Renal cortical epithelial cell (primary cell): ENCODE results near the gene GNB3. TPM values are rescaled to one million over a fixed set of nuclear protein-coding genes. Genes with fewer than 3 reads are reported as not detected.
"Not testable (repeated sequence)": the region's sequence is repeated elsewhere in the genome, so short reads cannot be mapped to it uniquely, and the experiment has no call there.

Experiments
- DNase-seq: peaks from one replicate; pipeline ENCODE4 v3.0.0-alpha.2; 2011; ENCODE audit warnings: low read depth
- total RNA-seq: library from RNA; depleted of rRNA; stranded (reverse); fragments of >200 nt; gene quantifications from 2 replicates; pipeline ENCODE4 v1.2.3, GENCODE V29; 2014

GNB3 gene
- total RNA-seq, 1 donor from 2014 or later = 0.15 TPM

GRCh38 chr12:6860116-6860515 lies 19.4 kb downstream of the GNB3 start:
- no peak for DNase-seq

GRCh38 chr12:6860942-6861341 lies 20.2 kb downstream of the GNB3 start:
- no peak for DNase-seq

- DNase-seq = no peak
These were observed 20.7 kb downstream of the GNB3 start for GRCh38 chr12:6861391-6861790.

GRCh38 chr12:6863033-6863432 lies 22.3 kb downstream of the GNB3 start:
- DNase-seq = no peak

- DNase-seq = no peak
These were observed 23.0 kb downstream of the GNB3 start for GRCh38 chr12:6863586-6864321.

GRCh38 chr12:6865307-6865706 lies 24.6 kb downstream of the GNB3 start:
- not testable (repeated sequence) for DNase-seq

- DNase-seq = no peak
These were observed 25.6 kb downstream of the GNB3 start for GRCh38 chr12:6866163-6866919.

- DNase-seq = no peak
These were observed 26.2 kb downstream of the GNB3 start for GRCh38 chr12:6866920-6867412.

GRCh38 chr12:6867413-6868210 lies 26.9 kb downstream of the GNB3 start, which contains the start of gene TPI1:
Gene TPI1, plus strand, starts transcription at chr12:6867531. Its CDS starts 36 bp downstream, at chr12:6867567.
- peak; percentile 34 for DNase-seq

GRCh38 chr12:6868211-6869048 lies 27.7 kb downstream of the GNB3 start:
- DNase-seq = no peak

GRCh38 chr12:6869049-6870021 lies 28.6 kb downstream of the GNB3 start:
- DNase-seq = peak; percentile 65

- DNase-seq = not testable (repeated sequence)
These were observed 29.6 kb downstream of the GNB3 start for GRCh38 chr12:6870304-6870703.

GRCh38 chr12:6871052-6871957 lies 30.6 kb downstream of the GNB3 start:
- peak; percentile 29 for DNase-seq

- peak; percentile 39 for DNase-seq
These were observed 31.6 kb downstream of the GNB3 start for GRCh38 chr12:6872073-6873048.

GRCh38 chr12:6873094-6874014 lies 32.6 kb downstream of the GNB3 start, which contains the start of gene SPSB2:
Gene SPSB2, minus strand, starts transcription at chr12:6873303. Its CDS starts 402 bp downstream, at chr12:6872901.
- peak; percentile 85 for DNase-seq

- not testable (repeated sequence) for DNase-seq
These were observed 33.3 kb downstream of the GNB3 start for GRCh38 chr12:6874015-6874368.
